Spinal cord (tissue), 10 donors: ENCODE results near the gene NCOA5. TPM values are rescaled to one million over a fixed set of nuclear protein-coding genes. Genes with fewer than 3 reads are reported as not detected.

Source experiments
- DNase-seq, 6 donors: peaks; one replicate each; pipeline versions ENCODE4 v3.0.0 to v3.0.0-alpha.2; 2013 to 2015; ENCODE audit warnings: low spot score in 6 of 6, low read depth in 4 of 6
- H3K27ac ChIP-seq: one replicate; pipeline ENCODE4 v1.5.1; 2013; ENCODE audit warnings: low read depth, low read length, control low read depth
- H3K27me3 ChIP-seq: one replicate; pipeline ENCODE4 v1.6.1; 2013; ENCODE audit warnings: low read length; ENCODE audit not compliant: control insufficient read depth, insufficient read depth
- H3K36me3 ChIP-seq: one replicate; pipeline ENCODE4 v1.6.1; 2013; ENCODE audit warnings: low read length; ENCODE audit not compliant: control insufficient read depth, insufficient read depth
- H3K4me1 ChIP-seq: one replicate; pipeline ENCODE4 v1.6.1; 2013; ENCODE audit warnings: low read length; ENCODE audit not compliant: control insufficient read depth, insufficient read depth
- H3K4me3 ChIP-seq: one replicate; pipeline ENCODE4 v1.5.1; 2013; ENCODE audit warnings: low read depth, low read length, control low read depth
- H3K9me3 ChIP-seq: one replicate; pipeline ENCODE4 v1.6.1; 2013; ENCODE audit warnings: low read length; ENCODE audit not compliant: control insufficient read depth, insufficient read depth
- WGBS: methylation state at CpG from one replicate; pipeline ENCODE4 v1.1.5; 2013; ENCODE audit warnings: missing lambda C conversion rate; ENCODE audit not compliant: insufficient coverage; 5-methylcytosine and 5-hydroxymethylcytosine counted together
- long read RNA-seq, 4 donors: transcript quantifications; one replicate each; lab custom pipeline, GENCODE V29; 2026
- polyA plus RNA-seq, 2 donors: library from polyadenylated mRNA; unstranded; fragments of 120-200 nt; gene quantifications; one replicate each; pipeline ENCODE4 v1.2.1, GENCODE V29; 2013; ENCODE audit not compliant: insufficient read length in 2 of 2
- total RNA-seq, 2 donors: library from RNA; depleted of rRNA in 1 of 2; stranded (reverse); fragments of 120-200 nt in 1 of 2; fragments of >200 nt in 1 of 2; gene quantifications; one replicate each; pipeline versions ENCODE4 v1.2.3 to v1.2.4, GENCODE V29; 2013 to 2014
- donor health status: healthy.

Gene NCOA5
- 10 to 100 TPM; 12.3 to 30.1 TPM for total RNA-seq
- polyA plus RNA-seq = 10 to 100 TPM; 49.9 to 50.7 TPM
- long read RNA-seq, donor 1, transcript NCOA5-201 (8 exons, 3,220 nt) = major isoform, 5 of 5 reads
- long read RNA-seq, donor 1, partial matches to known transcripts = 0 of 5 reads
- long read RNA-seq, donor 1, other reads (novel, unspliced or antisense) = 0 of 5 reads
- long read RNA-seq, donor 2, partial matches to known transcripts = 0 of 2 reads
- long read RNA-seq, donor 2, other reads (novel, unspliced or antisense) = 0 of 2 reads
- long read RNA-seq, donor 3, partial matches to known transcripts = 0 of 3 reads
- long read RNA-seq, donor 3, other reads (novel, unspliced or antisense) = 0 of 3 reads
- long read RNA-seq, donor 4, partial matches to known transcripts = 0 of 4 reads
- long read RNA-seq, donor 4, other reads (novel, unspliced or antisense) = 0 of 4 reads

DNA sequence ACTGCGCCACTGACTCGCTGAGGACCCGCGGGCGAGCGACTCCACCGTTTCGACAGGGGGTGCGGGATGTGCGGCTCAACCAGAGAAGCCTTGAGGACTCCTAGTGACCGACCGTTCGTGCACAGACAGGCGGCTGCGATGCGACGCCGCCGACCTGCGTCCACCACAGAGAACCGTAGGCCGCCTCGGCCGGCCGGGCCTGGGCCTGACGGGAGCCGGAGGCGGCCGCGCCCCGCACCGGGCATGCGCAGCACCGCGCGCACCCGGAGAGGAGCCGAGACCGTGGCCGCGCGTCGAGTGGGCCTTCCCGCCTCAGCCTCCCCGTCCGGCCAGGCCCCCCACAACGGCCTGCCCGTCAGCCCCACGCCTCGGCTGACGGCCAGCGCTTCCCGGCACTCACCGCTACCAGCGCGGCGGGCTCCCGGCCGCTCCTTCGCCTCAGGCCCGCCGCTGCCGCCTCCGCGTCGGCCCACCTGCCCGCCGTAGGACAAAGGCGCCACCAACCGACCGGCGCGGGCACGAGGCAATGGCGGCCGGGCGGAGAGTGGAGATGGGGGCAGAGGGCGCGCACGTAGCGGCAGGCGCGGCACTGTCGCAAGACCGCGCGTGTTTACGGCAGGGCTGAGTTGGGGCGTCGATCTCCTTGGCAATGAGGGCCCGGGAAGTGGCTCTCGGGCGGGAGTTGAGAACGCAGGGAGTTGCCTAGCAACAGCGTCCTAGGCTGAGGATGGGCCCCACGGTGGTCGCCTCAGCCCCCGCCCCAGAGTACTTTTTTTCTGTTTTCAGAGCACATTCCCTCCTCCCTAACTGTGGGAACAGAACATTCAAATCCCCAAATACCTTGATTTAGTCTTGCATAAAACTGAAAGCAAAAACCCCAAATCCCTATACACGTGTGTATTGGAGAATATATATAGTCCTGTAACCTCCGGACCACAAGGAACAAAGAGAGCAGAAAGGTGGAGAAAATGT, at the start of gene NCOA5:
Gene NCOA5 (minus strand): TSS at position 546 of the 972 bp plus-strand sequence. CDS start 10,538 bp downstream, outside the sequence.
- H3K36me3 ChIP-seq = peaks cover 2% of the 10 kb centered on the region
- H3K27me3 ChIP-seq = no peaks in the 10 kb centered on the region
- DNase-seq = peak; percentile 87 to 99 (median 91)
- peak within 1 kb of the TSS; percentile 90 for H3K27ac ChIP-seq
- H3K4me1 ChIP-seq = peaks cover 4% of the 10 kb centered on the region
- WGBS = under 1% methylated on average over 96 of the region's 100 CpGs
- no peaks in the 10 kb centered on the region for H3K9me3 ChIP-seq
- peak within 1 kb of the TSS; percentile 81 for H3K4me3 ChIP-seq

- Histone ChIP-seq H3K4me3 (no peak overlapping the region), H3K9me3 (no peaks in the 10 kb centered on the region), H3K27ac (no peak overlapping the region), H3K4me1 (peaks cover 35% of the 10 kb centered on the region), H3K36me3 (no peaks in the 10 kb centered on the region), H3K27me3 (peaks cover 6% of the 10 kb centered on the region)
- 47% methylated on average over 8 of the region's 8 CpGs for WGBS
- no peak for DNase-seq
Observed at GRCh38 chr20:46139266-46139889, 49.6 kb upstream of the NCOA5 start.

DNA sequence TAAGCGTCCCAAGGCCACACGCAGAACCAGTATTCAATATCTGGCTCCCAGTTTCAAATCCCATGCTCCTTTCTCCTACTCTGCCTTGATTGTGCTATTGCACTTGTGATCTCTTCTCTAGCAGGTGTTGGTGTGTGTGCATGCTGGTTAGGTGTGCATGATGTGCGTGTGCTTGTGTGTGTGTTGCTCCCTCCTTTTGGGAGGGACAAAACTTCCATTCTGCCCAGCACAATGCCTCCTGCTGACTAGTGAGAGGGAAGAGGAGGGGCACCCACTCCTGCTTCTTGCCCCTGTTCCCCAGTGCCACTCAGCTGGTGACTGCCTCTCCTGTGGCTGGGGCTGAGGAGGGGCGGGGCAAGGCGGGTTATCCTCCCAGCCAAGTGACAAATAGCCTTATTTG, 48.1 kb upstream of the NCOA5 start:
- Histone ChIP-seq H3K4me1 (peaks cover 37% of the 10 kb centered on the region), H3K27ac (no peak overlapping the region), H3K9me3 (no peaks in the 10 kb centered on the region), H3K27me3 (peaks cover 6% of the 10 kb centered on the region), H3K36me3 (no peaks in the 10 kb centered on the region), H3K4me3 (no peak overlapping the region)
- no CpG with 5 or more reads among the region's 5 CpGs for WGBS
- no peak for DNase-seq

DNA sequence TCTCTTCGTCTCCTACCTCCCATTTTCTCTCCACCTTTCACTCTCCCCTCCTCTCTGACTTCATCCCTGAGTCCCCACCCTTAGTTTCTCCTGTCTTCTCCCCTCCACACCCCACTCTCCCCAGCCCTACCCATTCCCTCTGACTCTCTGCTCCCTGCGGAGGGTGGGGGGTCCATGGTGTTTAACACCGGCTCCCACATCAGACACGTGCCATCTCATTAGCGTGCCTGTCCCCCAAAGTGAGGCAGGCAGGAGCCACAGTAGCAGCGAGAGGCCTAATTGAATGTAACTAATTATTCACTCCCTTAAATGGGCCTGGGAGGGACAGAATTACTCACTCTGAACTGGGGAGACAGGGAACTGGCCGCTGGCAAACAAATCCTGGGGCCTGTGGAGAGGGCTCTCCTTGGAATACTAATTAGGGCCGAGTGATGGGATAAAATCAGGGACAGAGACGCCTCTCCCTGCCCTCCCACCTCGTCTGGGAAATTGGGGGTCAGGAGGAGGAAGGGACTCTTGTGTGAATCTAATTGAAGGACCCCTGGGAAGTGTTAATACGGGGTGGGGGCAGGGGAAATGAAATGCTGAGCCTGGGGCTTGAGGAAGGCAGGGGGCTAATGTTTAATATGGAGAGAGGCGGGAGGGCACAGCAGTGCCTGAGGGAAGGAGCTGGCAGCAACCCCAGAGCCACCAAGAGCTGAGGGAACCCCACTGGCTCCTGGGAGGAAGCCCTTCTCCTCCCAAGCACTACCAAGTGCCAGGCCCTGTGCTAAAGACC, 46.3 kb upstream of the NCOA5 start:
- 22% methylated on average over 6 of the region's 12 CpGs for WGBS
- DNase-seq = peak in 2 of 6 donors; percentile 73 to 86

DNA sequence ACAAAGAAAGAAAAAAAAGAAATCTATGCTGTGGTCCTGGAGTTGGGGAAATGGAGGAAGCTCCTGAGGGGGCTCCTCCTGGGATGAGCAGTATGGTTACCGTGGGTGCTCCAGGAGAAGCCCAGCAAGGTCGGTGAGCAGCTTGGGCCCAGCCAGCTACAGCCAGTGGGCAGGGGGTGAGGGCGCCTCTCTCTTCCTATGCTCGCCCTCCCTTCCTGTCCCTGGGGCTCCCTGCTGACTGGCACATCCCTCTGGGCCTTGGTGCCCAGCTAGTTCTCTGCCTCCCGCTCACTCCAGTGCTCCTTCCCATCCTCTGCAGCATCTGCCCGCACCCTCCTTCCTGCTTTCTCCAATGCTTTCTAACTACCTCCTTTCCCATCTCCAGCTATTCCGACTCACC, 45.0 kb upstream of the NCOA5 start:
- WGBS = 79% methylated on average over 7 of the region's 7 CpGs
- Histone ChIP-seq H3K4me1 (peaks cover 37% of the 10 kb centered on the region), H3K4me3 (no peak overlapping the region), H3K27me3 (peaks cover 22% of the 10 kb centered on the region), H3K9me3 (no peaks in the 10 kb centered on the region), H3K36me3 (no peaks in the 10 kb centered on the region), H3K27ac (no peak overlapping the region)
- DNase-seq = no peak

More for the DNA sequence above, 46.3 kb upstream of the NCOA5 start:
- H3K4me3 ChIP-seq = no peak overlapping the region
- H3K9me3 ChIP-seq = no peaks in the 10 kb centered on the region
- peaks cover 43% of the 10 kb centered on the region for H3K4me1 ChIP-seq
- peaks cover 10% of the 10 kb centered on the region for H3K27me3 ChIP-seq
- no peaks in the 10 kb centered on the region for H3K36me3 ChIP-seq
- no peak overlapping the region for H3K27ac ChIP-seq

DNA sequence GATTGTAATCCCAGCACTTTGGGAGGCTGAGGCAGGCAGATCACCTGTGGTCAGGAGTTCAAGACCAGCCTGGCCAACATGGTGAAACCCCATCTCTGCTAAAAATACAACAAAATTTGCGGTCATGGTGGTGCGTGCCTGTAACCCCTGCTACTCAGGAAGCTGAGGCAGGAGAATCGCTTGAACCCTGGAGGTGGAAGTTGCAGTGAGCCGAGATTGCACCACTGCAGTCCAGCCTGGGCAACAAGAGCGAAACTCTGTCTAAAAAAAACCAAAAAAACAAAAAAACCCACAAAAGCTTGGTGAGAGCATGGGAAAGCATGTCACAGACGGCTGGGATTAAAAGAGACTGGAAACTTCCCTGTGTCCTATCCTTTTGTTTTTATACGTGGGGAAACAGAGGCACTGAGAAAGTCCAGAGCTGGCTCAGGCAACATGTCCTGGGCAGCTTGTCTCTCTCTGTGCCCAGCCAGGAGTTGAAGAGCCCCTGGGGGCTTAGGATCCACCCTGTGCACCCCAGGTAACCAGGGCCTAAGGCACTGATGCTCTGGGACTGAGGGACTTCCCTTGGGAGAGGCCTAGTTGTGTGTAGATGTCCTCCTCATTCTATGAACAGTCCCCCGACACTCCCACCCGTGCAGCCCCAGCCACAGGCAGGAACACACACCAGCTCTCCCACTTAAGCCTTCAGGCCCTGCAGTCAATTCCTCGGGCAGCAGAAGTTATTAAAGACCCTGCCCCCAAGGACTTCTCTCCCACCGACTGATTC, 44.3 kb upstream of the NCOA5 start:
- WGBS = 91% methylated on average over 6 of the region's 11 CpGs
- DNase-seq = no peak
- Histone ChIP-seq H3K27me3 (peaks cover 20% of the 10 kb centered on the region), H3K27ac (no peak overlapping the region), H3K4me1 (peaks cover 31% of the 10 kb centered on the region), H3K4me3 (no peak overlapping the region), H3K9me3 (no peaks in the 10 kb centered on the region), H3K36me3 (no peaks in the 10 kb centered on the region)

GRCh38 chr20:46132705-46133120, 43.0 kb upstream of the NCOA5 start:
- Histone ChIP-seq H3K27me3 (peaks cover 25% of the 10 kb centered on the region), H3K4me3 (no peak overlapping the region), H3K36me3 (no peaks in the 10 kb centered on the region), H3K27ac (no peak overlapping the region), H3K4me1 (peaks cover 29% of the 10 kb centered on the region), H3K9me3 (no peaks in the 10 kb centered on the region)
- 18% methylated on average over 17 of the region's 17 CpGs for WGBS
- DNase-seq = peak in 4 of 6 donors; percentile 49 to 88 (median 76)

DNA sequence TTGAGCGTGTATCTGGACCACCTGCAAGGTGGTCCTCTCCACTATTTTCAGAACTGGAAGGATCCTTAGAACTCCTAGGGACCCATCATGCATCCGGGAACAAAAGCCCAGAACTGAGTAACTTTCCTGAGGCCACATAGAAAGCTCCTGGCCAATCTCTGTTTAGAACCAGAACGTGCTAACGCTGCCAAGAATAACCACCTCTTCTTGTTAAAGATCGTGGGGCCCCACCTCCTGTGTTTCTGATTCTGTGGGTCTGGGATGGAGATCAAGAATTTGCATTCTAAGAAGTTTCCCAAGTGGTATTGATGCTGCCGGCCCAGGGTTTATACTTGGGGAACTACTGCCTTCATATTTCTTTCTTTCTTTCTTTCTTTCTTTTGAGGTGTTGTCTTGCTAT, 41.6 kb upstream of the NCOA5 start:
- no peaks in the 10 kb centered on the region for H3K36me3 ChIP-seq
- H3K4me1 ChIP-seq = peaks cover 26% of the 10 kb centered on the region
- DNase-seq = no peak
- peaks cover 25% of the 10 kb centered on the region for H3K27me3 ChIP-seq
- WGBS = 67% methylated on average over 1 of the region's 6 CpGs
- no peak overlapping the region for H3K4me3 ChIP-seq
- H3K27ac ChIP-seq = no peak overlapping the region
- H3K9me3 ChIP-seq = no peaks in the 10 kb centered on the region
